ENCODE measurements around the gene MSX1. TPM values are rescaled to one million over a fixed set of nuclear protein-coding genes. Genes with fewer than 3 reads are reported as not detected.

Gene MSX1
- total RNA-seq, 2 experiments from 2014 or later, result 0.16 to 2.1 TPM

- ChIA-PET CTCF (ENCODE audit: unreplicated experiment) (no interaction called here), POLR2A (no interaction called here)
- Histone ChIP-seq H2AFZ (ENCODE audit: low read length) (no peak overlapping the region), H3K36me3 (ENCODE audit: insufficient read depth, low read length) (no peaks in the 10 kb centered on the region), H3K79me2 (ENCODE audit: insufficient read depth, low read depth, low read length) (no peaks in the 10 kb centered on the region), H3K4me2 (ENCODE audit: low read length) (no peak overlapping the region), H3K9me3 (ENCODE audit: low read length) (no peaks in the 10 kb centered on the region), H3K27ac (ENCODE audit: low read depth, low read length, poor library complexity, severe bottlenecking) (no peak overlapping the region), H3K9me2 (ENCODE audit: insufficient read depth, low read length) (no peaks in the 10 kb centered on the region), H3K4me3 (ENCODE audit: low read depth, low read length, poor library complexity, severe bottlenecking) (no peak overlapping the region), H4K20me1 (ENCODE audit: insufficient read depth, low read length) (no peaks in the 10 kb centered on the region), H3K4me1 (ENCODE audit: insufficient read depth, low read length, poor library complexity, severe bottlenecking) (no peaks in the 10 kb centered on the region)
- no TSS peak for BruUV-seq (replicated peaks)
- no peak for DNase-seq (ENCODE audit: low spot score)
- intact Hi-C loops (cut with micrococcal nuclease; ENCODE audit: unreplicated experiment), result no loop called here
- no peak for TF ChIP-seq EZH2phosphoT487 (IDR thresholded peaks at IDR 0.05; ENCODE audit: borderline replicate concordance, low read depth, low read length)
- TF ChIP-seq, protein P1, sequence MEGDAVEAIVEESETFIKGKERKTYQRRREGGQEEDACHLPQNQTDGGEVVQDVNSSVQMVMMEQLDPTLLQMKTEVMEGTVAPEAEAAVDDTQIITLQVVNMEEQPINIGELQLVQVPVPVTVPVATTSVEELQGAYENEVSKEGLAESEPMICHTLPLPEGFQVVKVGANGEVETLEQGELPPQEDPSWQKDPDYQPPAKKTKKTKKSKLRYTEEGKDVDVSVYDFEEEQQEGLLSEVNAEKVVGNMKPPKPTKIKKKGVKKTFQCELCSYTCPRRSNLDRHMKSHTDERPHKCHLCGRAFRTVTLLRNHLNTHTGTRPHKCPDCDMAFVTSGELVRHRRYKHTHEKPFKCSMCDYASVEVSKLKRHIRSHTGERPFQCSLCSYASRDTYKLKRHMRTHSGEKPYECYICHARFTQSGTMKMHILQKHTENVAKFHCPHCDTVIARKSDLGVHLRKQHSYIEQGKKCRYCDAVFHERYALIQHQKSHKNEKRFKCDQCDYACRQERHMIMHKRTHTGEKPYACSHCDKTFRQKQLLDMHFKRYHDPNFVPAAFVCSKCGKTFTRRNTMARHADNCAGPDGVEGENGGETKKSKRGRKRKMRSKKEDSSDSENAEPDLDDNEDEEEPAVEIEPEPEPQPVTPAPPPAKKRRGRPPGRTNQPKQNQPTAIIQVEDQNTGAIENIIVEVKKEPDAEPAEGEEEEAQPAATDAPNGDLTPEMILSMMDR (conservative IDR thresholded peaks at IDR 0.05; ENCODE audit: low read length), result no peak
Observed at GRCh38 chr4:4872314-4872903, 12.9 kb downstream of the MSX1 start.

DNA sequence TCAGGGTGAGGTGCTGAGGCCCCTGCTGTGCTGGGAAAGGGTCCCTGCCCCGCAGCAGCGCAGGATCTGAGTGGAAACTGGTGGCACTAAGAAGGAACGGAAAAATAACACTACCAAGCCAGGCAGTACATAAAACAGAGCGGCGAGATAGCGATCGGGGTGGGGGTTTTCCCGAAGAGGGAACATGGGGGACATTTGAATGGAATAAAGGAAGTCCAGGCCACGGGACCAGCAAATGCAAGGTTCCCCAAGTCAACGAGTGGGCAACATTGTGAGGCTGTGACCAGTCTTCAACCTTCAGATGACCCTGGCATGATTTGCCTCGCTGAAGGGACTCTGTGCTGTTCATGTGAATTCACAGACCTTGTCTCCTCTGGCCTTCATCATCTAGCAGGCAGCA is 13.7 kb downstream of the MSX1 start:
- no peak for DNase-seq (ENCODE audit: low spot score)
- H3K79me2 ChIP-seq (ENCODE audit: insufficient read depth, low read depth, low read length), result no peaks in the 10 kb centered on the region
- H4K20me1 ChIP-seq (ENCODE audit: insufficient read depth, low read length), result no peaks in the 10 kb centered on the region
- ChIA-PET CTCF (ENCODE audit: unreplicated experiment) (no interaction called here), POLR2A (no interaction called here)
- no peaks in the 10 kb centered on the region for H3K9me3 ChIP-seq (ENCODE audit: low read length)
- intact Hi-C loops (cut with micrococcal nuclease; ENCODE audit: unreplicated experiment), result no loop called here
- H3K4me2 ChIP-seq (ENCODE audit: low read length), result no peak overlapping the region
- BruUV-seq (replicated peaks), result no TSS peak
- no peak overlapping the region for H3K27ac ChIP-seq (ENCODE audit: low read depth, low read length, poor library complexity, severe bottlenecking)
- H3K9me2 ChIP-seq (ENCODE audit: insufficient read depth, low read length), result no peaks in the 10 kb centered on the region
- H3K4me3 ChIP-seq (ENCODE audit: low read depth, low read length, poor library complexity, severe bottlenecking), result no peak overlapping the region
- no peaks in the 10 kb centered on the region for H3K36me3 ChIP-seq (ENCODE audit: insufficient read depth, low read length)
- no peaks in the 10 kb centered on the region for H3K4me1 ChIP-seq (ENCODE audit: insufficient read depth, low read length, poor library complexity, severe bottlenecking)
- TF ChIP-seq EZH2phosphoT487 (IDR thresholded peaks at IDR 0.05; ENCODE audit: borderline replicate concordance, low read depth, low read length), result no peak
- TF ChIP-seq, protein P1 (conservative IDR thresholded peaks at IDR 0.05; ENCODE audit: low read length), result no peak
- H2AFZ ChIP-seq (ENCODE audit: low read length), result no peak overlapping the region

DNA sequence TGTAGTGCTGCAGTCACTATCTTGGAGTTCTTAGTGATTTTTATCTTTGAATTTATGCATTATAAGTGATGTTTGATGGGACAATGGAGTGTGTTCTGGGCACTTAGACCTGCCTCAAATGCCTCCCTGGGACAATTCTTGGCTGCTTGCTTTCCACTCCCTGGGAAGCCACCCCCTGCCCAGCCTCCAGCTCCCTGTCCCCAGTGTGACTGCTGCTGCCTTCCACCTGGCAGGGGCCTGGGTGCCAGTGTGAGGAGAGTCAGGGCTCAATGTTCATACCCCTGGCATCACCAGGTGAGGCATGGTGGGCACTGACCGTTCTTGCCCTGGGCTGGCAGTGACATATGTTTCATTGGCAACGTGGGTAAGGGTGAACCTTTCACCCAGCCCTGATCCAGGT is 14.8 kb downstream of the MSX1 start:
- H3K79me2 ChIP-seq (ENCODE audit: insufficient read depth, low read depth, low read length), result no peaks in the 10 kb centered on the region
- no peak for DNase-seq (ENCODE audit: low spot score)
- no peak for TF ChIP-seq EZH2phosphoT487 (IDR thresholded peaks at IDR 0.05; ENCODE audit: borderline replicate concordance, low read depth, low read length)
- TF ChIP-seq, protein P1 (conservative IDR thresholded peaks at IDR 0.05; ENCODE audit: low read length), result no peak
- no peak overlapping the region for H2AFZ ChIP-seq (ENCODE audit: low read length)
- H3K27ac ChIP-seq (ENCODE audit: low read depth, low read length, poor library complexity, severe bottlenecking), result no peak overlapping the region
- CTCF ChIA-PET (ENCODE audit: unreplicated experiment), result no interaction called here
- no peaks in the 10 kb centered on the region for H3K4me1 ChIP-seq (ENCODE audit: insufficient read depth, low read length, poor library complexity, severe bottlenecking)
- H3K4me3 ChIP-seq (ENCODE audit: low read depth, low read length, poor library complexity, severe bottlenecking), result no peak overlapping the region
- H4K20me1 ChIP-seq (ENCODE audit: insufficient read depth, low read length), result no peaks in the 10 kb centered on the region
- intact Hi-C loops (cut with micrococcal nuclease; ENCODE audit: unreplicated experiment), result no loop called here
- H3K9me3 ChIP-seq (ENCODE audit: low read length), result no peaks in the 10 kb centered on the region
- no peaks in the 10 kb centered on the region for H3K36me3 ChIP-seq (ENCODE audit: insufficient read depth, low read length)
- no peak overlapping the region for H3K4me2 ChIP-seq (ENCODE audit: low read length)
- no peaks in the 10 kb centered on the region for H3K9me2 ChIP-seq (ENCODE audit: insufficient read depth, low read length)
- BruUV-seq (replicated peaks), result no TSS peak
- POLR2A ChIA-PET, result interaction anchor here (0.5 kb wide), 1 partner anchor 776 kb away, joined by 4 read pairs; no protein-coding TSS in a partner anchor
